ENCODE results near the gene CUBN. TPM values are rescaled to one million over a fixed set of nuclear protein-coding genes. Genes with fewer than 3 reads are reported as not detected.

CUBN gene
- total RNA-seq, 2 experiments from 2014 or later, result 0.80 to 0.81 TPM

GRCh38 chr10:16896993-16897392 is 232.6 kb downstream of the CUBN start:
- POLR2A ChIA-PET, result no interaction called here

GRCh38 chr10:16894821-16895220 is 234.8 kb downstream of the CUBN start:
- H3K36me3 Mint-ChIP-seq (ENCODE audit: low read depth), result no peaks in the 10 kb centered on the region
- H3K4me1 Mint-ChIP-seq, result peaks cover 10% of the 10 kb centered on the region
- no peaks in the 10 kb centered on the region for H3K9me3 Mint-ChIP-seq
- CTCF ChIA-PET, result no interaction called here
- no peak overlapping the region for H3K27ac Mint-ChIP-seq
- POLR2A ChIA-PET, result no interaction called here
- H3K4me3 Mint-ChIP-seq, result no peak overlapping the region
- no peak for DNase-seq
- H3K27me3 Mint-ChIP-seq, result no peaks in the 10 kb centered on the region

More at GRCh38 chr10:16896993-16897392, 232.6 kb downstream of the CUBN start:
- CTCF ChIA-PET, result no interaction called here
- H3K27me3 Mint-ChIP-seq, result no peaks in the 10 kb centered on the region
- DNase-seq, result no peak
- no peaks in the 10 kb centered on the region for H3K9me3 Mint-ChIP-seq
- no peaks in the 10 kb centered on the region for H3K4me1 Mint-ChIP-seq
- no peaks in the 10 kb centered on the region for H3K36me3 Mint-ChIP-seq (ENCODE audit: low read depth)
- no peak overlapping the region for H3K4me3 Mint-ChIP-seq
- H3K27ac Mint-ChIP-seq, result no peak overlapping the region

GRCh38 chr10:16893664-16894063 is 235.9 kb downstream of the CUBN start:
- CTCF ChIA-PET, result no interaction called here
- Mint-ChIP-seq H3K4me1 (peaks cover 10% of the 10 kb centered on the region), H3K27me3 (no peaks in the 10 kb centered on the region), H3K27ac (no peak overlapping the region), H3K9me3 (no peaks in the 10 kb centered on the region), H3K36me3 (ENCODE audit: low read depth) (no peaks in the 10 kb centered on the region), H3K4me3 (no peak overlapping the region)
- DNase-seq, result no peak
- POLR2A ChIA-PET, result no interaction called here

- Mint-ChIP-seq H3K36me3 (ENCODE audit: low read depth) (no peaks in the 10 kb centered on the region), H3K4me3 (peak overlapping the region; percentile 48), H3K27ac (peak overlapping the region; percentile 2), H3K27me3 (peaks cover 2% of the 10 kb centered on the region), H3K9me3 (no peaks in the 10 kb centered on the region), H3K4me1 (peaks cover 10% of the 10 kb centered on the region)
- ChIA-PET CTCF (interaction anchor here (1.2 kb wide), 1 partner anchor 278 kb away, joined by 3 read pairs; no protein-coding TSS in a partner anchor), POLR2A (interaction anchor here (0.6 to 1.8 kb wide), 13 partner anchors 11 to 365 kb away, joined by 3 to 8 read pairs (median 3); partner anchors contain the start of gene TRDMT1)
- peak; percentile 59 for DNase-seq
Measured at GRCh38 chr10:16891375-16892313, 238.0 kb downstream of the CUBN start.

GRCh38 chr10:16890691-16891090 is 238.9 kb downstream of the CUBN start:
- Mint-ChIP-seq H3K27me3 (peaks cover 2% of the 10 kb centered on the region), H3K36me3 (ENCODE audit: low read depth) (no peaks in the 10 kb centered on the region), H3K27ac (no peak overlapping the region), H3K4me3 (no peak overlapping the region), H3K9me3 (no peaks in the 10 kb centered on the region), H3K4me1 (peaks cover 10% of the 10 kb centered on the region)
- no peak for DNase-seq
- ChIA-PET CTCF (interaction anchor here (1.2 kb wide), 1 partner anchor 279 kb away, joined by 3 read pairs; no protein-coding TSS in a partner anchor), POLR2A (interaction anchor here (1.2 to 1.8 kb wide), 3 partner anchors 340 to 366 kb away, joined by 4 to 8 read pairs (median 4); no protein-coding TSS in a partner anchor)

GRCh38 chr10:16887565-16887964 is 242.0 kb downstream of the CUBN start:
- no peaks in the 10 kb centered on the region for H3K9me3 Mint-ChIP-seq
- H3K27ac Mint-ChIP-seq, result no peak overlapping the region
- no peak overlapping the region for H3K4me3 Mint-ChIP-seq
- POLR2A ChIA-PET, result no interaction called here
- DNase-seq, result no peak
- peaks cover 2% of the 10 kb centered on the region for H3K27me3 Mint-ChIP-seq
- CTCF ChIA-PET, result no interaction called here
- H3K4me1 Mint-ChIP-seq, result peaks cover 10% of the 10 kb centered on the region
- H3K36me3 Mint-ChIP-seq (ENCODE audit: low read depth), result no peaks in the 10 kb centered on the region

GRCh38 chr10:16886031-16886430 is 243.6 kb downstream of the CUBN start:
- H3K4me3 Mint-ChIP-seq, result no peak overlapping the region
- ChIA-PET POLR2A (no interaction called here), CTCF (no interaction called here)
- no peaks in the 10 kb centered on the region for H3K9me3 Mint-ChIP-seq
- H3K36me3 Mint-ChIP-seq (ENCODE audit: low read depth), result no peaks in the 10 kb centered on the region
- peaks cover 2% of the 10 kb centered on the region for H3K27me3 Mint-ChIP-seq
- H3K4me1 Mint-ChIP-seq, result peaks cover 2% of the 10 kb centered on the region
- DNase-seq, result no peak
- H3K27ac Mint-ChIP-seq, result no peak overlapping the region

- Mint-ChIP-seq H3K4me1 (no peaks in the 10 kb centered on the region), H3K4me3 (no peak overlapping the region), H3K27me3 (peaks cover 2% of the 10 kb centered on the region), H3K36me3 (ENCODE audit: low read depth) (no peaks in the 10 kb centered on the region), H3K27ac (no peak overlapping the region), H3K9me3 (no peaks in the 10 kb centered on the region)
- POLR2A ChIA-PET, result no interaction called here
- CTCF ChIA-PET, result no interaction called here
- no peak for DNase-seq
Measured at GRCh38 chr10:16884497-16884896, 245.1 kb downstream of the CUBN start.

GRCh38 chr10:16883084-16883483 is 246.5 kb downstream of the CUBN start:
- POLR2A ChIA-PET, result no interaction called here

GRCh38 chr10:16870331-16870730 is 259.3 kb downstream of the CUBN start:
- no peak for DNase-seq
- H3K4me1 Mint-ChIP-seq, result no peaks in the 10 kb centered on the region
- POLR2A ChIA-PET, result interaction anchor here (0.9 kb wide), 1 partner anchor 22 kb away, joined by 3 read pairs; no protein-coding TSS in a partner anchor
- H3K9me3 Mint-ChIP-seq, result no peaks in the 10 kb centered on the region
- no peak overlapping the region for H3K4me3 Mint-ChIP-seq
- no peak overlapping the region for H3K27ac Mint-ChIP-seq
- no peaks in the 10 kb centered on the region for H3K36me3 Mint-ChIP-seq (ENCODE audit: low read depth)
- H3K27me3 Mint-ChIP-seq, result no peaks in the 10 kb centered on the region
- CTCF ChIA-PET, result interaction anchor here (1.2 kb wide), 1 partner anchor 386 kb away, joined by 3 read pairs; no protein-coding TSS in a partner anchor

More at GRCh38 chr10:16883084-16883483, 246.5 kb downstream of the CUBN start:
- Mint-ChIP-seq H3K4me3 (no peak overlapping the region), H3K36me3 (ENCODE audit: low read depth) (no peaks in the 10 kb centered on the region), H3K27ac (no peak overlapping the region), H3K9me3 (no peaks in the 10 kb centered on the region), H3K4me1 (no peaks in the 10 kb centered on the region), H3K27me3 (peaks cover 2% of the 10 kb centered on the region)
- DNase-seq, result no peak
- CTCF ChIA-PET, result no interaction called here

- CTCF ChIA-PET, result no interaction called here
- Mint-ChIP-seq H3K36me3 (ENCODE audit: low read depth) (no peaks in the 10 kb centered on the region), H3K4me3 (no peak overlapping the region), H3K4me1 (no peaks in the 10 kb centered on the region), H3K27me3 (no peaks in the 10 kb centered on the region), H3K9me3 (no peaks in the 10 kb centered on the region), H3K27ac (no peak overlapping the region)
- POLR2A ChIA-PET, result no interaction called here
- no peak for DNase-seq
Measured at GRCh38 chr10:16867990-16868389, 261.6 kb downstream of the CUBN start.

- Mint-ChIP-seq H3K36me3 (ENCODE audit: low read depth) (no peaks in the 10 kb centered on the region), H3K4me1 (no peaks in the 10 kb centered on the region), H3K9me3 (no peaks in the 10 kb centered on the region), H3K4me3 (no peak overlapping the region), H3K27me3 (no peaks in the 10 kb centered on the region), H3K27ac (no peak overlapping the region)
- DNase-seq, result no peak
- ChIA-PET POLR2A (no interaction called here), CTCF (no interaction called here)
Measured at GRCh38 chr10:16867556-16867955, 262.1 kb downstream of the CUBN start.

GRCh38 chr10:16866541-16867275 is 262.9 kb downstream of the CUBN start:
- H3K27ac Mint-ChIP-seq, result no peak overlapping the region

More at GRCh38 chr10:16866541-16867275, 262.9 kb downstream of the CUBN start:
- no peaks in the 10 kb centered on the region for H3K4me1 Mint-ChIP-seq
- POLR2A ChIA-PET, result no interaction called here
- H3K9me3 Mint-ChIP-seq, result no peaks in the 10 kb centered on the region
- no peak overlapping the region for H3K4me3 Mint-ChIP-seq
- H3K27me3 Mint-ChIP-seq, result no peaks in the 10 kb centered on the region
- CTCF ChIA-PET, result no interaction called here
- DNase-seq, result no peak
- no peaks in the 10 kb centered on the region for H3K36me3 Mint-ChIP-seq (ENCODE audit: low read depth)
